Heart left ventricle (tissue), 16 donors: ENCODE results near the gene GAB2. TPM values are rescaled to one million over a fixed set of nuclear protein-coding genes. Genes with fewer than 3 reads are reported as not detected.

Source experiments
- ATAC-seq, 4 donors: fragments of 200-7000 bp; cut with Tn5 transposase; one replicate each; pipeline ENCODE4 v1.9.1; 2020 to 2022; ENCODE audit warnings: moderate library complexity in 4 of 4, mild to moderate bottlenecking in 3 of 4, moderate number of reproducible peaks in 1 of 4
- DNase-seq, 5 donors: peaks; one replicate each; pipeline ENCODE4 v3.0.0-alpha.2; 2020
- H3K27ac ChIP-seq, 12 donors: fragments of 200-600 bp; sonication (generic) in 4 of 12; one replicate each; pipeline versions ENCODE4 v1.5.0 to v1.8.0; 2016 to 2022; ENCODE audit warnings: mild to moderate bottlenecking in 2 of 12
- H3K27me3 ChIP-seq, 9 donors: fragments of 200-600 bp; sonication (generic) in 2 of 9; one replicate each; pipeline versions ENCODE4 v1.5.1 to v1.8.0; 2016 to 2022; ENCODE audit warnings: mild to moderate bottlenecking in 3 of 9
- H3K36me3 ChIP-seq, 9 donors: fragments of 200-600 bp; sonication (generic) in 2 of 9; one replicate each; pipeline versions ENCODE4 v1.5.0 to v1.8.0; 2018 to 2022; ENCODE audit warnings: mild to moderate bottlenecking in 2 of 9
- H3K4me1 ChIP-seq, 12 donors: fragments of 200-600 bp; sonication (generic) in 4 of 12; one replicate each; pipeline versions ENCODE4 v1.5.0 to v1.8.0; 2016 to 2022; ENCODE audit warnings: mild to moderate bottlenecking in 3 of 12
- H3K4me3 ChIP-seq, 12 donors: fragments of 200-600 bp; sonication (generic) in 4 of 12; one replicate each; pipeline versions ENCODE4 v1.5.0 to v1.8.0; 2017 to 2022; ENCODE audit warnings: mild to moderate bottlenecking in 9 of 12, moderate library complexity in 4 of 12
- H3K9me3 ChIP-seq, 12 donors: fragments of 200-600 bp; sonication (generic) in 4 of 12; one replicate each; pipeline versions ENCODE4 v1.5.0 to v1.8.0; 2016 to 2022; ENCODE audit warnings: mild to moderate bottlenecking in 1 of 12
- CTCF ChIP-seq, 12 donors: fragments of 200-600 bp; sonication (generic) in 4 of 12; IDR thresholded peaks; one replicate each; pipeline versions ENCODE4 v1.5.0 to v1.8.0; 2018 to 2022; ENCODE audit warnings: antibody characterized with exemption in 12 of 12, mild to moderate bottlenecking in 5 of 12
- POLR2A ChIP-seq, 2 donors: fragments of 450-650 bp; IDR thresholded peaks; one replicate each; pipeline ENCODE4 v1.6.1; 2017; ENCODE audit warnings: antibody characterized with exemption in 2 of 2, mild to moderate bottlenecking in 2 of 2, moderate library complexity in 2 of 2
- WGBS, 4 donors: extraction: QIAGEN DNeasy Blood & Tissue Kit in 2 of 4; methylation state at CpG; one replicate each; pipeline versions ENCODE4 v1.1.5 to v1.1.7; 2013 to 2018; 5-methylcytosine and 5-hydroxymethylcytosine counted together
- intact Hi-C, 10 donors: fragments of 100-400 bp; cut with DNase I; formaldehyde crosslinking; loops; one replicate each; pipeline versions ENCODE4 v1.11.1 to v1.14.2; 2022
- polyA plus RNA-seq, 2 donors: library from polyadenylated mRNA; stranded (reverse); fragments of 200-250 nt; gene quantifications; one replicate each; pipeline ENCODE4 v1.2.3, GENCODE V29; 2013
- total RNA-seq, 9 donors: library from RNA; depleted of rRNA in 2 of 9; stranded (reverse); fragments of >200 nt in 2 of 9; fragmentation: NEBNext Ultra II Directional in 3 of 9; extraction: Animal tissue kit (Norgen Biotek cat#: 25700) in 3 of 9; gene quantifications; one replicate each; pipeline versions ENCODE4 v1.1.0 to v1.2.4, GENCODE V29; 2016 to 2023
- donor health status: ischemic (EF 13 %, LVEDD 7.1; RV severe dilation, severe dysfunction).
- donor health status: healthy with polysubstance abuse.
- donor health status: DM: no; HTN: yes; CAD: no.
- donor health status: DM: no; HTN: no; CAD: no.
- donor health status: ischemic (EF 25% LVEDD 6.9; RV normal size, moderate dysfunction).
- donor health status: ischemic (EF 25% LVEDD 5.7; RV mildly dilated, moderate dysfunction).
- donor health status: healthy.
- donor health status: DM: yes; HTN: yes; CAD: no.
- donor health status: ischemic (EF 35%, LVEDD 5.7; RV mildly dilated, moderate dysfunction).
- donor health status: nonischemic (EF 11% LVEDD 7.7; RV severe dilation, severe dysfunction).
- donor health status: DM: yes; HTN: yes; CAD: no.
- donor health status: PGD.
- donor health status: ischemic (EF 29% LVEDD 5.4; RV normal size, mild dysfunction).
- donor health status: nonischemic (EF 23%, LVEDD 6.1; RV moderate dilation, normal function).

GAB2 gene
- total and polyA plus RNA-seq, 11 donors: 6.1 to 53.0 (median 30.0) TPM

- peaks cover 0 to 3% (median 0%) of the 10 kb centered on the region in 12 donors for H3K9me3 ChIP-seq
- ATAC-seq (no peak), DNase-seq (no peak)
- 97 to 98% (median 98%) methylated on average over 5 of the region's 5 CpGs for WGBS, 4 donors
- H3K4me1 ChIP-seq: peaks cover 0 to 52% (median 21%) of the 10 kb centered on the region in 12 donors
- no peak for TF ChIP-seq POLR2A (IDR thresholded peaks at IDR 0.05)
- no peak for TF ChIP-seq CTCF (IDR thresholded peaks at IDR 0.05)
- no peak overlapping the region for H3K27ac ChIP-seq
- no peak overlapping the region for H3K4me3 ChIP-seq
- intact Hi-C loops: no loop called here
- H3K27me3 ChIP-seq: no peaks in the 10 kb centered on the region
- H3K36me3 ChIP-seq: no peaks in the 10 kb centered on the region
These were observed 117.3 kb downstream of the GAB2 start for GRCh38 chr11:78300108-78300839.

- peak overlapping the region in 2 of 12 donors; percentile 9 to 47 for H3K27ac ChIP-seq
- WGBS, 4 donors: 69 to 84% (median 75%) methylated on average over 2 of the region's 2 CpGs
- intact Hi-C loops: loop anchor here in 1 of 10 donors (10.0 kb wide), 1 partner anchor 64 kb away; no protein-coding TSS in a partner anchor
These were observed 118.5 kb downstream of the GAB2 start for GRCh38 chr11:78299000-78299710.

GRCh38 chr11:78298291-78298771 lies 119.3 kb downstream of the GAB2 start:
- DNase-seq: no peak
- intact Hi-C loops: loop anchor here in 1 of 10 donors (10.0 kb wide), 1 partner anchor 64 kb away; no protein-coding TSS in a partner anchor
- WGBS, 4 donors: 69 to 92% (median 79%) methylated on average over 1 of the region's 1 CpG

More at GRCh38 chr11:78299000-78299710, 118.5 kb downstream of the GAB2 start:
- peaks cover 0 to 43% (median 19%) of the 10 kb centered on the region in 12 donors for H3K4me1 ChIP-seq
- H3K9me3 ChIP-seq: peaks cover 0 to 3% (median 0%) of the 10 kb centered on the region in 12 donors
- ATAC-seq (no peak), DNase-seq (no peak)
- no peaks in the 10 kb centered on the region for H3K36me3 ChIP-seq
- TF ChIP-seq POLR2A (IDR thresholded peaks at IDR 0.05) (no peak), CTCF (IDR thresholded peaks at IDR 0.05) (no peak)
- H3K4me3 ChIP-seq: no peak overlapping the region
- H3K27me3 ChIP-seq: no peaks in the 10 kb centered on the region

More at GRCh38 chr11:78298291-78298771, 119.3 kb downstream of the GAB2 start:
- H3K4me3 ChIP-seq: no peak overlapping the region
- no peak for TF ChIP-seq POLR2A (IDR thresholded peaks at IDR 0.05)
- TF ChIP-seq CTCF (IDR thresholded peaks at IDR 0.05): no peak
- no peaks in the 10 kb centered on the region for H3K36me3 ChIP-seq
- no peaks in the 10 kb centered on the region for H3K27me3 ChIP-seq
- peak overlapping the region in 2 of 12 donors; percentile 9 to 47 for H3K27ac ChIP-seq
- peaks cover 0 to 43% (median 19%) of the 10 kb centered on the region in 12 donors for H3K4me1 ChIP-seq
- peak in 1 of 4 donors; percentile 38 for ATAC-seq
- H3K9me3 ChIP-seq: peaks cover 0 to 3% (median 0%) of the 10 kb centered on the region in 12 donors
